Epithelial cell of proximal tubule (primary cell): ENCODE results near the gene MINK1. TPM values are rescaled to one million over a fixed set of nuclear protein-coding genes. Genes with fewer than 3 reads are reported as not detected.

Experiments
- DNase-seq: peaks from one replicate; pipeline ENCODE4 v3.0.0-alpha.2; 2011; ENCODE audit warnings: low read depth
- H3K4me3 ChIP-seq: 2 replicates; pipeline ENCODE4 v1.5.1; 2011; ENCODE audit warnings: low read depth, mild to moderate bottlenecking, low read length
- CTCF ChIP-seq: conservative IDR thresholded peaks from 2 replicates; pipeline ENCODE4 v1.5.1; 2012; ENCODE audit warnings: low read depth, mild to moderate bottlenecking, low read length
- total RNA-seq: library from RNA; depleted of rRNA; stranded (reverse); fragments of >200 nt; gene quantifications from 2 replicates; pipeline ENCODE4 v1.2.3, GENCODE V29; 2015

MINK1 gene
- total RNA-seq, 1 donor from 2014 or later = 39.9 TPM

GRCh38 chr17:4806456-4806776, 26.7 kb upstream of the MINK1 start:
- no peak for DNase-seq
- no peak for TF ChIP-seq CTCF
- H3K4me3 ChIP-seq = peak overlapping the region; percentile 85

GRCh38 chr17:4806777-4807604, 26.1 kb upstream of the MINK1 start, which contains the start of gene PLD2:
Gene PLD2 (plus strand): TSS chr17:4807152. CDS start chr17:4807773, 621 bp downstream.
- peak within 1 kb of the TSS; percentile 85 for H3K4me3 ChIP-seq
- no peak for TF ChIP-seq CTCF
- DNase-seq = no peak

GRCh38 chr17:4807605-4808377, 25.3 kb upstream of the MINK1 start:
- no peak for TF ChIP-seq CTCF
- DNase-seq = no peak
- peak overlapping the region; percentile 85 for H3K4me3 ChIP-seq

- H3K4me3 ChIP-seq = no peak overlapping the region
- no peak for DNase-seq
- no peak for TF ChIP-seq CTCF
Measured at GRCh38 chr17:4808378-4808767, 24.8 kb upstream of the MINK1 start.

- DNase-seq = no peak
- no peak for TF ChIP-seq CTCF
- H3K4me3 ChIP-seq = no peak overlapping the region
Measured at GRCh38 chr17:4810696-4811290, 22.3 kb upstream of the MINK1 start.

GRCh38 chr17:4811471-4811870, 21.7 kb upstream of the MINK1 start:
- no peak overlapping the region for H3K4me3 ChIP-seq
- no peak for TF ChIP-seq CTCF
- DNase-seq = no peak
